CD4-positive, alpha-beta T cell treated with Interleukin-15 for 4 hours (primary cell): ENCODE results near the gene PRKAG2.

Experiments used
- DNase-seq: peaks from one replicate; pipeline ENCODE4 v3.0.0-alpha.2; 2020; ENCODE audit warnings: low spot score

Gene PRKAG2

DNA sequence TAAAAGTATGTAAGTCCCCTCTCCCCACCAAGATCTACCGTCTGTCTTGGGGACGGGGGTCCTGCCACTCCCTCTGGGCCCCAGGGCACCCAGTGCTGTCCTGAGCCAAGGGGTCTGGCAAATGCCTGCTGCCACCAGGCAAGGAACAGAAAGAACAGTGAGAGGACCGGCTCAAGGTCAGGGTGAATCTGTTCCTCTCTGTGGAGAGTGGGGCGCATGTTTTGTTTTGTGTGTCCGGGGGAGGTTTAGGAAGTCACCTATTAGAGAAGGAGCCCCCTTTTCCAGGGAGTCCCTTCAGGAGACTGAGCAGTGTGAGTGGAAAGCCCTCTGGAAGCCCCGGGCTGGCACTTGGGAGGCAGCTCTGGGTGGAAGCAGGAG, 198.7 kb downstream of the PRKAG2 start:
- no peak for DNase-seq

DNA sequence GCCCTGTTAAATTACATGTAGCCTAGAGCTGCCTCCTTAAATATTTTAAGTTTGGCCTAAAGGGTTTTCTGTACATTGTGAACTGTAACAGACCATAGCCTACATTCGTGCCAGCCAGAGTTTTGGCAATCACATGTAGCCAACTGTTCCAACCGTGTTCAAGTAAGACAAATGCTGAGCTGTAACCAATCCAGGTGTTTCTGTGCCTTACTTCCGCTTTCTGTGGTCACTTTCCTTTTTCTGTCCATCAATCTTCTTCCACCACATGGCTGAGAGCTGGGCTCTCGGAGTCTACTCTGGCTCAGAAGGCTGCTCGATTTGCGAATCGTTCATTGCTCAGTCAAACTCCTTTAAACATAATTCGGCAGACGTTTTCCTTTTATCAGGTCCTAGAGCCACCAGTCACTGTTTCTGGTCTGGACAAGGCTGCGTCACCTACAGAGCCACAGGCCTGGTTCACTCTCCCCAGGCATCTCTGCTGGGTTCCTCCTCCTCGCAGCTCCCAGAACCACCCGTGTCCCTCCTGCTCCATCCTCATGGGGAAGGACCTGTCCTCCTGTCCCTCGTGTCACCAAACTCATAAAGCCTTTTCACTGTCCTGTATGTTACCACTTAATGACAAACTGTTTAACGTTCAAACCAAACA, 199.2 kb downstream of the PRKAG2 start:
- DNase-seq = no peak

DNA sequence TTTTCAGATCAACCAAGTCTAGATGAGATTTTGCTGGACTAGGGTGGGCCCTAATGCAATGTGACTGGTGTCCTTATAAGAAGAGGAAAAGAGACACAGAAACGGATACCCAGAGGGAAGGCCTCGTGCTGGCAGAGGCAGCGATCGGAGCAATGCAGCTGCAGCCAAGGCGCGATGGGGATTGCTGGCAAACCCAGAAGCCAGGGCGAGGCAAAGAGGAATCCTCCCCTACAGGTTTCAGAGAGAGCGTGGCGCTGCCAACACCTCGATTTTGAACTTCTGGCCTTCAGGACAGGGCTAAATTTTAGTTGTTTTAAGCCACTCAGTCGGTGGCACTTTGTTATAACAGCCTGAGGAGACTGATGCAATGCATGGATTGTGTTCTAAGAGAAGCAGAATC, 200.2 kb downstream of the PRKAG2 start:
- DNase-seq = no peak

DNA sequence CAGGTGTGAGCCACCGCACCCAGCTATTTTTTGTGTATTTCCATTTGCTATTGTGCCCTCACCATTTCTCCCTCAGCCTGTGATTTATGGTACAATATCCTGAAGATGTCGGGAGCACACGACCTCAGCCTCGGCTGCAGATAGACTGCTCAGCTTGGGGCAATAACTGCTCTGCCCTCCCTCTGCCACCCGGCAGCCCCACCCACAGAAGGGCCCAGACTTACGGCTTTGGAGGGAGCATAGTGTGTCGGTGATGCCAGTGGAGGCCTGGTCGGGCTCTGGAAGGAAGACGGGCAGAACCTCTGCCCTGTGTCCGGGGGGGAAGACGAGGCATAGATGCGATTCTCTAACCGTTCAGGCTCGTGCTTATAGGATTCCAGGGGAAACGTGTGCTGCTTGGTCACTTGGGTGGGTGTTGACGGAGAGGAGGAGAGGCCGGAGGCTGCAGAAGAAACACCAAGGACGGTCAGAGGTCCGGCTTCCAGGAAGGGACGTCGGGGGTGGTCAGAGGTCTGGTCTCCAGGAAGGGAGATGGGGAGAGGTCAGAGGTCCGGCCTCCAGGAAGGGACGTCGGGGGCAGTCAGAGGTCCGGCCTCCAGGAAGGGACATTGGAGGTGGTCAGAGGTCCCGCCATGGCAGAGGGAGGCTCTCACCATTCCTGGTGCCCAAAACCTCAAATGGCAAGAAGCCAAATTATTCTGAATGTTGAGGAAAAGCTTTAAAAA, 201.6 kb downstream of the PRKAG2 start:
- no peak for DNase-seq

DNA sequence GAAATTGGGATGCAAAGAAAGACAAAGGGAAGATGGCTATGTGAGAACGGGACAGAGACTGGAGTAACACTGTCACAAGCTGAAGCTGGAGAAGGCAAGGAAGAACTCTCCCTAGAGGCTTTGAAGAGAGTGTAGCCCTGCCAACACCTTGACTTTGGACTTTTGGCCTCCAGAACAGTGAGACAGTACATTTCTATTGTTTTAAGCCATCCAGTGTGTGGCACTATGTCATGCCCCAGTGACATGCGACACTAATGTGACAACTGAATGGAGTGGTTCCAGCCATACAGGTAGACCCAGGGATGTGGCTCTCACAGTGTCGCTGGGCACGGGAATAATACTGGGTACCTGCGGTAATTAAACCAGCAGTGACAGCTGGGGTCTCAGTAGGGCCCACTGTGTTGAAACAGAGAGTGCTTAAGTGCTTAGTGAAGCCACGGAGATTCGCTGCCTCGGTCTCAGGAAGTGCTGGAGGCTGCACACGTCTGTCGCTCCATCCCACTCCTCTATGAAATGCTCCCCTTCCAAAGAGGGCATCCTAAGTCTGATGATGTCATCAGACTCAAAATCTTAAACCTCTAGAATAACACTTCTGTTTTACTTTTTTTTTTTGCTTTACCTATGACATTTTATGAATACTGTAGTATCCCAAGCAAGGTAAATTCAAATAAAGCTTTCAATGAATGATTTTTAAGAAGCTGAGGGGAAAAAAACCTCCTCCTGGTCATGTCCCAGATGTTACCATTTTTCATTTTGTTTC, 202.6 kb downstream of the PRKAG2 start:
- DNase-seq = no peak

DNA sequence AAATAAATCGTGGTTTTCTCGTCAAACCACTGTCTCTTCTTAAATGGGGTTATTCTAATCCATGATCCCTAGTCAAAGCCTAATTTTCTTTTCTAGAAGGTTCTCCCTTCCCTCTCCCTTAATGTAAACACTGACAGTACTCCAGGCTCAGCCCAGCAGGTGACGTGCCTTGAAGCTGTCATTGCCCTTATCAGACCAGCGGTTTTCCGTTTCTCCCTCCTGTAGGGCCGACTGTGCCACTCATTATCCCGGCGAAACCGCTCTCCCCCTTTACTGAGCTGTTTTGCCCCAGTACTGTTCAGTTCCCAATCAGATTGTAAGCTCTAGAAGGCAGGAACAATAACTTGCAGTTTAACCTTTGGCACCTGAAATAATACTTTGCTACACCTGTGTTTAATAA, 203.7 kb downstream of the PRKAG2 start:
- DNase-seq = no peak

- no peak for DNase-seq
Observed at GRCh38 chr7:151672716-151673115, 204.2 kb downstream of the PRKAG2 start.

GRCh38 chr7:151671514-151671913, 205.4 kb downstream of the PRKAG2 start:
- DNase-seq = no peak

DNA sequence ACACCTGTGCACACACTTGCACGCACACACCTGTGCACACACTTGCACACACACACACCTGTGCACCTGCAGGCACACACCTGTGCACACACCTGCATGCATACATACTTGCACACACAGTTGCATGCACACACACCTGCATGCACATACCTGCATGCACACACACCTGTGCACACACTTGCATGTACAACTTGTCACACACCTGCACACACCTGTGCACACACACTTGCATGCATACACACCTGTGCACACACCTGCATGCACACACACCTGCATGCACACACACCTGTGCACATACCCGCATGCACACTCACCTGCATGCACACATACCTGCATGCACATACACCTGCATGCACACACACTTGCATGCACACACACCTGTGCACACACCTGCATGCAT, 207.2 kb downstream of the PRKAG2 start:
- DNase-seq = no peak

GRCh38 chr7:151666886-151667285, 210.0 kb downstream of the PRKAG2 start:
- DNase-seq = no peak

- DNase-seq = no peak
Observed at GRCh38 chr7:151665368-151665767, 211.5 kb downstream of the PRKAG2 start.

DNA sequence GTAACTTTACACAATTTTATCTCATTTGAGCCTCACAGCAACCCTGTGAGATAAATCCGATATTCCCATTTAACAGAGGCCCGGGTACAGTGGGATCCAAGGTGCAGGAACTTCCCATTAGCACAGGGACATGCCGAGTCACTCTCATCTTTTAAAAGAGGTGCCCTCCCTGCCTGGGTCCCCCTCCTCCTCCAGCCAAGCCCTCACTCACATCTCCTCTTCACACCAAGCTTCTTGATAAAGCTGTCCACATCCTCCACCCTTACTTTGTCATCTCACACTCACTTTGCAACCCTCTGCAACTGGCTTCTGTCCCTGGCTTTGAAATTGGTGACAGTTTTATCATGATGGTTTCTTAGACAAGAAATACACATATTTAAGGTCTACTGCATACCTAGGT, 212.6 kb downstream of the PRKAG2 start:
- DNase-seq = no peak

GRCh38 chr7:151663382-151664100, 213.4 kb downstream of the PRKAG2 start:
- DNase-seq = no peak

DNA sequence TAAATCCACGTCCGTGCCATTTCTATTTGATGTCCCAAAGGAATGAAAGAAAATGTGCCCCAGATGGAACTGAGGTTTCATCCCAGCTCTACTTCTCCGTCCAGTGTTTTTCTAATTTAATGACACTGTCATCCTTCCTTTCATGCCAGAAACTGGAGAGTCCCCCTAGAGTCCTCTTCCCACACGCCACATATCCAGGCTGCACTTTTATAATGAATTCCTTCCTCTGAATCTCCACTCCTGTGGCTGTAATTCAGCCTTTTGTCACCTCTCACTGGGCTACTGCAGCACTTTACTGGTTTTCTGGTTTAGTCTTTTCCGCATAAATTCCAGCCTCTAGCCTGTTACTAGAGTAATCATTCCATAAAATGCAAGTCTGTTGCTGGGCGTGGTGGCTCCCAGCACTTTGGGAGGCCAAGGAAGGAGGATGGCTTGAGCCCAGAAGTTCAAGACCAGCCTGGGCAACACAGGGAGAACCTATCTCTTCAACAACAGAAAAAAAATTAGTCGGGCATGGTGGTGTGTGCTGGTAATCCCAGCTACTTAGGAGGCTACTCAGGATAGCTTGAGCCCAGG, 214.6 kb downstream of the PRKAG2 start:
- DNase-seq = no peak

- no peak for DNase-seq
Observed at GRCh38 chr7:151661587-151661986, 215.3 kb downstream of the PRKAG2 start.

DNA sequence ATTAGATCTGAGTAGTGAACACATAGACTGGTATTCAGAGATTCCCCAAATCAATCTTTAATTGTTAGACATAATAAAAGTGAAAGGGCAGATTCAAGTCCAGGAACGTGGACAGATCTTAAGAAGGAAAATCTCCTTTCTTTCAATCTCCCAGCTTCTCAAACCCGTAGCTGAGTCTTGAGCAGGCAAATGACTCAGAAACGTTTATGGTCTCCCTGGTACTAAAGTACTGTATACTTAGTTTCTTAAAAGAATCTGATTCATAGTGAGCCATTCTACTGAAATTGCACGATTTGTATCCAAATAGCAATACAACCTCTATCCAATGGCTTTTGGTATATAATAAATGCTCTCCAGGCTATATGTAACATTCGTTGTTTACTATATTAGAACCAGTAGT, 216.8 kb downstream of the PRKAG2 start:
- no peak for DNase-seq

DNA sequence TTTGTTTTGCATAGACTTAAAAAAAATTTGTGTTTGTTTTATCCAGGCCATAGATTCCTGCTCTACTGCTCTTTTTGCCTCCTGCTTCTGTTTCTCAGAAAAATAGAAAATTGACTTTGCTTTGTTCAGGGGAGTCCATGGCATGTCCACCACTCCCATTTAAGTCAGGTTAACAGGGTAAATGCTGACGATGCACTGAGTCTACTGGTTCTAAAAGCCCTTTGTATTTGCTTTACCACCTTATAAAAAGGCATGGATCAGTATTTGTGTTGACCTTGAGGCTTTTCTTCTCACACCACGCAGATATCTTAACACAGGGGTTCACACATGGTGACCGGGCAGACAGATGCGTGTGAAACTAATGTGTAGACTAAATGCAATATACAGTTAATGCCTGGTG, 217.7 kb downstream of the PRKAG2 start:
- no peak for DNase-seq

- DNase-seq = no peak
Observed at GRCh38 chr7:151658778-151659177, 218.1 kb downstream of the PRKAG2 start.

DNA sequence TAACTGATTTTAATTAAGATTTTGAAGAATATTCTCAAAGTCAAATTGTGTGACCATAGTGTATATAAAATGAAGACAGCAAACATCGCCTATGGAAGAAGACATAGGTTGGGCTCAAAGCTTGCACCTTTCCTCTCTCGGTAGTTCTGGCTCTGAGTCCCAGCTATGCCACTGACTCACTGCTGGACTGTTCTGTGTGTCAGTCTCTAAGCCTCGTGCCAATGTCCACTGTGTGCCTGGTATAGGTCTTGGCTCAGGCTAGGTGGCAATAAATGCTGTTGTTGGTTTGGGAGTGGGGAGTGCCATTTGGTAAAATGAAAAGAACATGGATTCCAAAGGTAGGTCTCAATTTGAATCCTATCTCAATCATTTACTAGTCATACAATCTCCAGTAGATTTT, 219.7 kb downstream of the PRKAG2 start:
- DNase-seq = no peak

- no peak for DNase-seq
Observed at GRCh38 chr7:151655555-151655954, 221.4 kb downstream of the PRKAG2 start.

- DNase-seq = no peak
Observed at GRCh38 chr7:151652111-151652510, 224.8 kb downstream of the PRKAG2 start.

GRCh38 chr7:151650161-151650560, 226.8 kb downstream of the PRKAG2 start:
- no peak for DNase-seq
